ENCODE results near the gene GPR37L1.

- TF ChIP-seq, protein P1, sequence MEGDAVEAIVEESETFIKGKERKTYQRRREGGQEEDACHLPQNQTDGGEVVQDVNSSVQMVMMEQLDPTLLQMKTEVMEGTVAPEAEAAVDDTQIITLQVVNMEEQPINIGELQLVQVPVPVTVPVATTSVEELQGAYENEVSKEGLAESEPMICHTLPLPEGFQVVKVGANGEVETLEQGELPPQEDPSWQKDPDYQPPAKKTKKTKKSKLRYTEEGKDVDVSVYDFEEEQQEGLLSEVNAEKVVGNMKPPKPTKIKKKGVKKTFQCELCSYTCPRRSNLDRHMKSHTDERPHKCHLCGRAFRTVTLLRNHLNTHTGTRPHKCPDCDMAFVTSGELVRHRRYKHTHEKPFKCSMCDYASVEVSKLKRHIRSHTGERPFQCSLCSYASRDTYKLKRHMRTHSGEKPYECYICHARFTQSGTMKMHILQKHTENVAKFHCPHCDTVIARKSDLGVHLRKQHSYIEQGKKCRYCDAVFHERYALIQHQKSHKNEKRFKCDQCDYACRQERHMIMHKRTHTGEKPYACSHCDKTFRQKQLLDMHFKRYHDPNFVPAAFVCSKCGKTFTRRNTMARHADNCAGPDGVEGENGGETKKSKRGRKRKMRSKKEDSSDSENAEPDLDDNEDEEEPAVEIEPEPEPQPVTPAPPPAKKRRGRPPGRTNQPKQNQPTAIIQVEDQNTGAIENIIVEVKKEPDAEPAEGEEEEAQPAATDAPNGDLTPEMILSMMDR (IDR thresholded peaks at IDR 0.05): no peak
- no peak for TF ChIP-seq POLR2AphosphoS5 (IDR thresholded peaks at IDR 0.05)
These were observed 4.3 kb downstream of the GPR37L1 start for GRCh38 chr1:202127061-202127460.
